ENCODE results near the gene TIGD1.

- no peak for TF ChIP-seq CTCF (conservative IDR thresholded peaks at IDR 0.05; ENCODE audit: low read depth, low read length)
- TF ChIP-seq EZH2 (IDR thresholded peaks at IDR 0.05; ENCODE audit: borderline replicate concordance, low read depth, low read length, poor library complexity, severe bottlenecking), result no peak
These were observed 24.5 kb upstream of the TIGD1 start for GRCh38 chr2:232574674-232575403.
